ENCODE results near the gene DAZAP1.

GRCh38 chr19:1437609-1438008, 30.2 kb downstream of the DAZAP1 start:
- TF ChIP-seq CTCF (conservative IDR thresholded peaks at IDR 0.05), result no peak
- TF ChIP-seq EZH2 (IDR thresholded peaks at IDR 0.05; ENCODE audit: low read depth), result no peak

All from PC-9 (cell line).